Endodermal cell (in vitro differentiated cells): ENCODE data around the gene ARHGAP1. TPM values are rescaled to one million over a fixed set of nuclear protein-coding genes. Genes with fewer than 3 reads are reported as not detected.

Experiments
- DNase-seq: peaks from one replicate; pipeline ENCODE4 v3.0.0-alpha.2; 2017
- H3K27ac ChIP-seq: 2 replicates; pipeline ENCODE4 v1.5.1; 2013; ENCODE audit warnings: mild to moderate bottlenecking, low read depth, low read length, moderate library complexity
- H3K27me3 ChIP-seq: 2 replicates; pipeline ENCODE4 v1.6.1; 2013; ENCODE audit warnings: mild to moderate bottlenecking, low read length, moderate library complexity; ENCODE audit not compliant: insufficient read depth, control insufficient read depth, poor library complexity, severe bottlenecking
- H3K36me3 ChIP-seq: 2 replicates; pipeline ENCODE4 v1.7.0; 2013; ENCODE audit warnings: mild to moderate bottlenecking, low read length, moderate library complexity; ENCODE audit not compliant: control insufficient read depth, insufficient read depth
- H3K4me1 ChIP-seq: one replicate; pipeline ENCODE4 v1.7.0; 2013; ENCODE audit warnings: low read length; ENCODE audit not compliant: control insufficient read depth, insufficient read depth
- H3K4me3 ChIP-seq: 2 replicates; pipeline ENCODE4 v1.5.1; 2013; ENCODE audit warnings: mild to moderate bottlenecking, low read length, moderate library complexity
- H3K9ac ChIP-seq: 2 replicates; pipeline ENCODE4 v1.6.1; 2013; ENCODE audit warnings: mild to moderate bottlenecking, low read length, moderate library complexity; ENCODE audit not compliant: poor library complexity, severe bottlenecking; ENCODE audit errors: extremely low read depth
- H3K9me3 ChIP-seq: 2 replicates; pipeline ENCODE4 v1.6.1; 2013; ENCODE audit warnings: mild to moderate bottlenecking, low read length, moderate library complexity; ENCODE audit not compliant: control insufficient read depth
- H3K27ac Mint-ChIP-seq: 2 replicates; pipeline ENCODE4 v1.8.0; 2020; ENCODE audit warnings: mixed read lengths
- H3K27me3 Mint-ChIP-seq: 2 replicates; pipeline ENCODE4 v1.8.0; 2021; ENCODE audit warnings: mild to moderate bottlenecking, mixed read lengths; ENCODE audit not compliant: insufficient read depth
- H3K36me3 Mint-ChIP-seq: 2 replicates; pipeline ENCODE4 v1.8.0; 2020; ENCODE audit warnings: low read depth, mixed read lengths
- H3K4me1 Mint-ChIP-seq: 2 replicates; pipeline ENCODE4 v1.8.0; 2020; ENCODE audit warnings: mixed read lengths
- H3K4me3 Mint-ChIP-seq: 2 replicates; pipeline ENCODE4 v1.8.0; 2020; ENCODE audit warnings: mild to moderate bottlenecking, moderate library complexity, mixed read lengths
- H3K9me3 Mint-ChIP-seq: 2 replicates; pipeline ENCODE4 v1.8.0; 2020; ENCODE audit warnings: mild to moderate bottlenecking, mixed read lengths
- WGBS, 2 experiments: methylation state at CpG; one replicate each; pipeline versions ENCODE4 v1.1.5 to v1.1.7; 2013; ENCODE audit warnings: missing lambda C conversion rate in 2 of 2, mixed read lengths in 1 of 2; ENCODE audit not compliant: insufficient coverage in 1 of 2, insufficient read length in 1 of 2; 5-methylcytosine and 5-hydroxymethylcytosine counted together
- total RNA-seq, 2 donors: library from RNA; stranded (reverse); fragmentation: NEBNext Ultra II Directional in 1 of 2; extraction: Animal tissue kit (Norgen Biotek cat#: 25700) in 1 of 2; gene quantifications; 2 replicates in 1 of 2; 3 replicates in 1 of 2; pipeline ENCODE4 v1.2.1, GENCODE V29; 2021
- TF ChIP-seq, protein P1 (sequence below): fragments of 200-600 bp; sonication (generic); conservative IDR thresholded peaks from 2 replicates; pipeline ENCODE4 v1.5.0; 2021; ENCODE audit warnings: antibody characterized with exemption, mild to moderate bottlenecking

ARHGAP1 gene
- total RNA-seq, 2 donors from 2014 or later: 53.4 to 56.6 TPM

DNA sequence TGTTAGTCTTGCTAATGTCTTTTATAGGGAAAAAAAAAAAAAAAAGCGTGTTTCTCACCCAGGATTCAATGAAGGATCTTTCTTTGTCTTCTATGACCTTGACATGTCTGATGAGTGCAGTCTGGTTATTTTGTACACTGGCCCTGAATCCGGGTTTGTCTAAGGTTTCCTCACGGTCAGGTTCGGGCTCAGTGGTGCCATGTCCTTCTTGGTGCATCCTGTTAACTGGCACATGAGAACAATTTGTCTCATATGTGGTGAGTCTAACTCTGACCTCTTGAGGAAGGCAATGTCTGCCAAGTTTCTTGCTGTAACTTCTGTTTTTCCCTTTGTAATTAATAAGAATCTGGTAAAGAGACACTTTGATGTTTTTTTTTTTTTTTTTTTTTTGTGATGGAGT, 31.1 kb upstream of the ARHGAP1 start:
- H3K36me3 Mint-ChIP-seq: no peaks in the 10 kb centered on the region
- 90 to 92% methylated on average over 3 to 4 of the region's 4 CpGs for WGBS, 2 experiments
- no peak overlapping the region for H3K4me3 ChIP-seq

DNA sequence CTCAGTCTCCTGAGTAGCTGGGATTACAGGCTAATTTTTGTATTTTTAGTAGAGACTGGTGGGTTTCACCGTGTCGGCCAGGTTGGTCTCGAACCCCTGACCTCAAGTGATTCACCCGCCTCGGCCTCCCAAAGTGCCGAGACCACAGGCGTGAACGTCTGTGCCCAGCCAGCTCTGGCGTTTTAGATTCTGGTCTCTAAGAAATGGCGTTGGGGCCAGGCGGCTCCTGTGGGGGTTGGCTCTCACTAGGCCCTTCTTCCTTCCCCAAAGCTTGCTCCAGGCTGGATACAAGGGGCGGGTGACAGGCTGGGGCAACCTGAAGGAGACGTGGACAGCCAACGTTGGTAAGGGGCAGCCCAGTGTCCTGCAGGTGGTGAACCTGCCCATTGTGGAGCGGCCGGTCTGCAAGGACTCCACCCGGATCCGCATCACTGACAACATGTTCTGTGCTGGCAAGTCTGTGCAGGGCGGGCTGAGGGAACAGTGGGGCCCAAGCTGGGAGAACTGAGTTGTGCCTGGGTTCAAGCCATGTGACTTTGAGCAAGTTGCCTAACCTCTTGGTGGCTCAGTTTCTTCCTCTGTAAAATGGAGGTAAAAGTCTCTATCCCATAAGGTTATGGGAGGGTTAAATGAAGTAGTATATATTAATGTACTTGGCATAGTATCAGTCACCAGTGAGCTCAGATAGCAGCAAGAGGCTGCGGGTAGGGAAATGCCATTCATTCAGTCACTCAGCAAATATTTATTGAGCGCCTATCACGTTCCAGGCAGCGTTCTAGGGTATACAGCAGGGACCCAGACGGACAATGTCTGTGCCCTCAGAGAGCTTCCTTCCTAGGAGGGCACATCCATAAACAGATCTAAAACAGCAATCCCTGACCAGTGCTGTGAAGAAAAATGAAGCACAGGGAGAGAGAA, 28.9 kb upstream of the ARHGAP1 start:
- H3K27me3 Mint-ChIP-seq: no peaks in the 10 kb centered on the region
- H3K9me3 Mint-ChIP-seq: no peaks in the 10 kb centered on the region
- no peaks in the 10 kb centered on the region for H3K9me3 ChIP-seq
- no peak overlapping the region for H3K27ac ChIP-seq
- H3K27ac Mint-ChIP-seq: no peak overlapping the region
- no peak overlapping the region for H3K4me3 Mint-ChIP-seq
- H3K9ac ChIP-seq: no peak overlapping the region
- no peaks in the 10 kb centered on the region for H3K36me3 ChIP-seq
- DNase-seq: no peak
- H3K4me3 ChIP-seq: no peak overlapping the region
- H3K27me3 ChIP-seq: no peaks in the 10 kb centered on the region
- H3K36me3 Mint-ChIP-seq: no peaks in the 10 kb centered on the region
- 91 to 93% methylated on average over 19 to 24 of the region's 24 CpGs for WGBS, 2 experiments
- TF ChIP-seq, protein P1, sequence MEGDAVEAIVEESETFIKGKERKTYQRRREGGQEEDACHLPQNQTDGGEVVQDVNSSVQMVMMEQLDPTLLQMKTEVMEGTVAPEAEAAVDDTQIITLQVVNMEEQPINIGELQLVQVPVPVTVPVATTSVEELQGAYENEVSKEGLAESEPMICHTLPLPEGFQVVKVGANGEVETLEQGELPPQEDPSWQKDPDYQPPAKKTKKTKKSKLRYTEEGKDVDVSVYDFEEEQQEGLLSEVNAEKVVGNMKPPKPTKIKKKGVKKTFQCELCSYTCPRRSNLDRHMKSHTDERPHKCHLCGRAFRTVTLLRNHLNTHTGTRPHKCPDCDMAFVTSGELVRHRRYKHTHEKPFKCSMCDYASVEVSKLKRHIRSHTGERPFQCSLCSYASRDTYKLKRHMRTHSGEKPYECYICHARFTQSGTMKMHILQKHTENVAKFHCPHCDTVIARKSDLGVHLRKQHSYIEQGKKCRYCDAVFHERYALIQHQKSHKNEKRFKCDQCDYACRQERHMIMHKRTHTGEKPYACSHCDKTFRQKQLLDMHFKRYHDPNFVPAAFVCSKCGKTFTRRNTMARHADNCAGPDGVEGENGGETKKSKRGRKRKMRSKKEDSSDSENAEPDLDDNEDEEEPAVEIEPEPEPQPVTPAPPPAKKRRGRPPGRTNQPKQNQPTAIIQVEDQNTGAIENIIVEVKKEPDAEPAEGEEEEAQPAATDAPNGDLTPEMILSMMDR: no peak
- no peaks in the 10 kb centered on the region for H3K4me1 Mint-ChIP-seq
- no peaks in the 10 kb centered on the region for H3K4me1 ChIP-seq

More for the DNA sequence above, 31.1 kb upstream of the ARHGAP1 start:
- no peaks in the 10 kb centered on the region for H3K27me3 ChIP-seq
- no peak overlapping the region for H3K9ac ChIP-seq
- H3K27ac ChIP-seq: no peak overlapping the region
- H3K36me3 ChIP-seq: no peaks in the 10 kb centered on the region
- H3K9me3 Mint-ChIP-seq: no peaks in the 10 kb centered on the region
- no peaks in the 10 kb centered on the region for H3K9me3 ChIP-seq
- H3K4me1 Mint-ChIP-seq: no peaks in the 10 kb centered on the region
- no peaks in the 10 kb centered on the region for H3K4me1 ChIP-seq
- H3K27ac Mint-ChIP-seq: no peak overlapping the region
- no peaks in the 10 kb centered on the region for H3K27me3 Mint-ChIP-seq
- TF ChIP-seq, protein P1: no peak
- no peak overlapping the region for H3K4me3 Mint-ChIP-seq
- no peak for DNase-seq

DNA sequence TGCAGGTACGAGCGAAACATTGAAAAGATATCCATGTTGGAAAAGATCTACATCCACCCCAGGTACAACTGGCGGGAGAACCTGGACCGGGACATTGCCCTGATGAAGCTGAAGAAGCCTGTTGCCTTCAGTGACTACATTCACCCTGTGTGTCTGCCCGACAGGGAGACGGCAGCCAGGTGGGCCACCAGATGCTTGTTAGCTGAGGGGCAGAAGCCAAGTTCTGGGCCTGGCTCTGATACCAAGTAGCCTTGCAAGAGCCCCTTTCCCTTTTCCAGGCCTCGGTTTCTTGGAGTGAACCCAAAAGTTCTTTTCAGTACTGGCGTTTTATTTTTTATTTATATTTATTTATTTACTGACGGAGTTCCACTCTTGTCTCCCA, 28.2 kb upstream of the ARHGAP1 start:
- H3K27me3 Mint-ChIP-seq: no peaks in the 10 kb centered on the region

More for the DNA sequence above, 28.2 kb upstream of the ARHGAP1 start:
- TF ChIP-seq, protein P1: no peak
- Histone ChIP-seq H3K4me3 (no peak overlapping the region), H3K27me3 (no peaks in the 10 kb centered on the region), H3K36me3 (no peaks in the 10 kb centered on the region), H3K9ac (no peak overlapping the region), H3K27ac (no peak overlapping the region), H3K9me3 (no peaks in the 10 kb centered on the region), H3K4me1 (no peaks in the 10 kb centered on the region)
- no peak for DNase-seq
- Mint-ChIP-seq H3K27ac (no peak overlapping the region), H3K9me3 (no peaks in the 10 kb centered on the region), H3K4me3 (no peak overlapping the region), H3K4me1 (no peaks in the 10 kb centered on the region), H3K36me3 (no peaks in the 10 kb centered on the region)
- 94% methylated on average over 3 to 8 of the region's 9 CpGs for WGBS, 2 experiments
